Suppressor macrophage (primary cell): Measurements from ENCODE around the gene RAP1GDS1.
A peak's percentile ranks its signal among the peaks of the same experiment; 100 is the strongest.
"Not testable (repeated sequence)": the region's sequence is repeated elsewhere in the genome, so short reads cannot be mapped to it uniquely, and the experiment has no call there.

Experiments
- DNase-seq, 4 experiments: peaks; one replicate each; pipeline ENCODE4 v3.0.0-alpha.2; 2020 to 2022

The RAP1GDS1 gene

DNA sequence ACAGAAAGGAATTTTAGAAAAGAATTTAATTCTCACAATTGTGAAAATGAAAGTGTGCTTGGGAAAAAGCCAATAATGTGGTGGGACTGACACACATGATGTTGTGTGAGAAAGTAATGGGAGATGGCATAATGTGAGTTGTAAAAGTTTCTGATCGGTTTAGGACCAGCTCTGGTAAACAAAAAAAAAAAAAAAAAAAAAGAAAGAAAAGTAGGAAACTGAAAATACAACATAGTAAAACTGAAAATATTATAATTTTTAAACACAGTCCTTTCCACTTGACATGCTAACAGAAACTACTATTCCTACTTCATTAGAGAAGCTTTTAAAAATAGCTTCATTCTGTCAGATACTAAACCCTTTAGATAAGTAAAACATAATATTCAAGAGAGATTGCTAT is 28.2 kb downstream of the RAP1GDS1 start:
- no peak for DNase-seq

DNA sequence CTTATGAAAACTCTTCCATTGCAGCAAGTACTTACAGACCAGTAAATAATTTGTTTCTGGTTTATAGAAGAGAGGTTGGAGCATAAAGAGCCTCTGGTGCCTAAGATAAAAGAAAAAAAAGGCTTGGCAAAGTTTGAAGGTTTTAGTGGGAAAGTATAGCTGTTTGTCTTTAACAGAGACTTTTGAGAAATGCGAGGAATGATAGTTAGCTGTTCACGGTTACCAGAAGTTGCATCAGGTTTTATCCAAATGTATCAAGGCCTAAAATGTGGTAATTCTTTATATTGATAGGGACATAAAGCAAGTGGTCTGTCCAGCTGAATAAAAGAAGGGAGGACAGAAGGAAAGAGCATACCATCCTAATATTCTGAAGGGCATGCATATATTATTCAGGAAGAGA is 29.3 kb downstream of the RAP1GDS1 start:
- no peak for DNase-seq

DNA sequence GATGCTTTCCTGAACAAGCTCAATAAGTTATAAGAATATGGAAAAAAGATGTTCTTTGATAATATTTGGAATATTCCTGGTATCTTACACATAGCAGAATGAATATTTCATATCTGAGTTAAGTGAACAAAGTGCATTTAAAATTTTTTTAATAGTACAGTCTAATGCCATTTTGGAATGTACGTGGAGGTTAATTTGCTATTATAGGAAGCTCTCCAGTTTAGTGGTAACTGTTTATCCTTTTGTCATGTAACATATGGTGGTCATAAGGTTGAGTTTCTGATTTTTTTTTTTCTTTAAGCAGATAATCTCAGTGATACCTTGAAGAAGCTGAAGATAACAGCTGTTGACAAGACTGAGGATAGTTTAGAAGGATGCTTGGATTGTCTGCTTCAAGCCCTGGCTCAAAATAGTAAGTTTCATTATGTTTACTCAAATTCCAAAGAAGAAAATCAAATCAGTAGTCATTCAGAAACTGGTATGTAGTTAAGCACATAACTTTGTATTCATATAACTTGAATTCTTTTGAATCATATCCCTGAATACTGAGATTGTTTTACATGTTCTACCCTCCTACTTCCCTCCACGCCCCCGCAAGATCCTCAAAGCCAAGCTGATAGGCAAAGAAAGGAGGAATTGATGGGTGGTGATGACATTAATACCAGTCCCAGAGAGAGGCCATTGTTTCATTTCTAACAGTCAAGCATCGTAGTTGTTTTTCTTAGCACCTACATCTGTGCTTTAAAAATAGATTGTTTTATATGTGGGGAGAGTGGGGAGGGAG is 32.1 kb downstream of the RAP1GDS1 start:
- DNase-seq, result peak in 3 of 4 experiments; percentile 18 to 30 (median 19)

DNA sequence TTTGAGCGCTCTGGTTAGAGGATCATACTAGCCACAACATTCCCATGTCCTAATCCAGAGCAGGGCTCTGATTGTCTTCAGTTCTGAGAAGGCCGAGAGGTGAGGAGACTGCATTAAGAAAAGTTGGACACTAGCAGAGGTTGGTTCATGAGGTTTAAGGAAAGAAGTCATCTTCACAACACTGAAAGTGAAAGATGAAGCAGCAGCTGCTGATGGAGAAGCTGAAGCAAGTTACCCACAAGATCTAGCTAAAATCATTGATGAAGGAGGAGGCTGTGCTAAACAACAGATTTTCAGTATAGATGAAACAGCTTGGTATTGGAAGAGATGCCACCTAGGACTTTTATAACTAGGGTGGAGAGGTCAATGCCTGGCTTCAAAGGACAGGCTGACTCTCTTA is 36.8 kb downstream of the RAP1GDS1 start:
- no peak for DNase-seq

DNA sequence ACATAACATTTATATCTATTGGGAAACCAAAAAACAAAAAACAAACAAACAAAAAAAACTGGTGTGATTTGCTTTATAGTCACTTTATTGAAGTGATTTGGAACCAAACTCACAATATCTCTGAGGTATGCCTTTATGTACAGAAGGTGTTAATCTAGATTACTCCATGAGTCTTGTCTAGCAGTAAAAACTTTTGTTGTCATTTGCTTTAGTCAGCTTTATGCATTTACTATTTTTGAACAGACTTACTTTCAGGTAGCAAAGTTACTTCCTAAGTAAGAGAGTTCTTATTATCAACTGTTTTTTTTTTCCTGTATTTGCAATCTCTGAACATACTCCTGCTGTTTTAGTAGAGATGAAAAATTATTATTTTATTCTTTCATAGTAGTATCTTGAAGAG is 39.5 kb downstream of the RAP1GDS1 start:
- DNase-seq, result no peak

DNA sequence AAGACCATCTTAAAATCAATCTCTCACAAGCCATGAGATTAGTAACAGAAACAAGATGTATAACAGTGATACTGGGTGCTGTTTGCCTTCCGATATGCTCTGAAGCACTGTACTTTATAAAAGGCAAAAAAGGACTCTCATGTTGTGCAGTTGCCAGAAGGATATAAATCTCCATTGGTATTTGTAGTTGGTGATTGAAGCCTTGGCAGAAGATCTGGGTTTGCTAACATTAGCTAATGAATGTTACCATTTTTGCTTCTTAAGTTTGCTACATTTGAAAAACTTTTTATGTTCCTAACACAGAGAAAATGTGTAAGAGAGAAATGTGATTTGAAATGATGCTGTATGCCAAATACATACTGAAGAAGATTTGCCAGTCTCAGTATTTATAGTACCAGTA is 44.4 kb downstream of the RAP1GDS1 start:
- DNase-seq, result no peak

DNA sequence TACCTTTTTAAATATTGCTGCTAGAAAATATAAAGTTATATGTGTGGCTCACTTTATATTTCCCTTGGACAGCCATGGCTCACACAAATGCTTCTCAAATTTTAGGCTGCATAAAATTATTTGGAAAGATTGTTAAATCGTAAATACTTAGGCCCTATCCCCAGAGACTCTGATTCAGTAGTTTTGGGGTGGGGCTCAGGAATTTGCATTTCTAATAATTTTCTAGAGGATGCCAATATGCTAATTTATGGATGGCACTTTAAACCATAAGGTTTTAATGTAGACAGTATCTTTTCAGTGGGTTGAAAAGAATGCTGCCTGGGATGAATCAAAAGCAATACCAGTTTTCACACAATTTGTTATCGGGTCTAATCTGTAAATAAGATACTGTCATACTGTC is 49.7 kb downstream of the RAP1GDS1 start:
- DNase-seq, result no peak

DNA sequence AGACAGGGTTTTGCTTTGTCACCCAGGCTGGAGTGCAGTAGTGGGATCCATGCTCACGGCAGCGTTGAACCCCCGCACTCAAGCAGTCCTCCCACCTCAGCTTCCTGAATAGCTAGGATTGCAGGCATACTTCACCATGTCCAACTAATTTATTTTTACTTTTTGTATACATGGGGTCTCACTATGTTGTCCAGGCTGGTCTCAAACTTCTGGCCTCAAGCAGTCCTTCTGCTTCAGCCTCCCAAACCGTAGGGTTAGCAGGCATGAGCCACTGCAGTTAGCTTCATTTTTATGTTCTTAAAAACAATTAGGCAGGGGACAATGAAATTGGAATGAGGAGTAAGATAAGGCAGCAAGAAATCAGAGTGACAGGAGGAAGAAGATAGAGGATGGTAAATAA is 50.5 kb downstream of the RAP1GDS1 start:
- no peak for DNase-seq

DNA sequence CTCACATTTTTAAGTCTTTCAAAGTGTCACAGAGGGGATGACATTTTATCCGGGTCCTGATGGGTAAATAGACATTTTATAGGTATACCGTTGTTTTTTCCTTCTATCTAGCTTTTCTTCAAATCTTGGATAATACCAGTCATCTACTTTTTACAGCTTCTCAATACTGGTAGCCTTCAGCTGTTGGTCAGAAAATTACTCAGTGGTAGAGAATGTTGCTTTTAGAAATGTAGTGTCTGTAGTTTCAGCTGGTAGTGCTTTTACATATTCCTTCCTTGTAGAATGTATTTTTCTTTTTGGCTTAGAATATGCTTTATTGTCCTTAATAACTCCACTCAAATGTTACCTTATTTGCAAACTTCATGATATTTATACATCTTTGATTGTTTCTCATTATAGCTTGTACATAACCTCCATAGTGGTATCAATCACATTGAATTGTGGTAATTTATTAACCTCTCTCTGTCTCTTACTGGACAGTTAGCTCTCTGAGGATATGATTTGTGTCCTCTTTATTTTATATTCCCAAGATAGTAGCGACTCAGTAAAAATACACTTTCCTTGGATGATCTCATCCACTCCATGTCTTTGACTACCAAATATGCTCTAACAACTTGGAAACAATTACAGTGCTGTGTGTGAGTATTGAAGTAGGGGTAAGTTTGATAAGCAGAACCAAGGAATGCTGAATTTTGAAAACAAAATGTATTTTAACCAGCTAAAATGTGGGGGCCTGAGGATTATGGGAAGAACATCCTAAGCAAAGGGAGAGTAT is 53.8 kb downstream of the RAP1GDS1 start:
- no peak for DNase-seq

DNA sequence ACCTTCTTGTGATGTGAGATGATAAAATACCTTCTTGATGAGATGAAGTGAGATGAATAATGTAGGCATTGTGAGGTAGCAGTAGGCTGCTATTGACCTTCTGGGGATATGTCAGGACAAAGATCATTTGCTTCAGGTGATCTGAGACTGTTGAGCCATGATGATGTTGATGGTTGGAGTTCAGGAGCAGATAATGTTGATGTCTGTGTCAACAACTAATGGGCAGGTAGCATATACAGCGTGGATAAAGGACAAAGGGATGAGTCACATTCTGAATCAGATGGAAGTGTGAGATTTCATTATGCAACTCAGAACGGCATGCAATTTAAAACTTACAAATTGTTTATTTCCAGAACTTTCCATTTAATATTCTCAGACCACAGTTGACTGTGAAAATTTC is 57.3 kb downstream of the RAP1GDS1 start:
- DNase-seq, result no peak

DNA sequence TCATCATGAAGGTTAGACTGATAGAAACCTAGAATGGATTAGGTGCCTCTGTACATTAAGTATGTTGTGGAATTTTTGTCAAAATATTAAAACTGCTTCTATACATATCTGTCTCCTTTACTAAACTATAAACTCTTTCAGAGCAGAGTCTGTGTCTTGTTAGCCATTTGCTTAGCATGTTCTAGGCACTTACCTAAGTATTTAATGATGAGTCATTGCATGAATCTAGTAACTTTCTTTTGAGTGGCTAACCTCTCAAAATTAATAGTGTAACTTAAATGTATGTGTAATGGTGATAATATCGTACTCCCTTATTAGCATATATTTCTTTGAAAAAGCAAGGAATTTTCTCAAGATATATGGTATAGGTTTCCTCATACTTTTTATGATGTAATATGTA is 57.8 kb downstream of the RAP1GDS1 start:
- no peak for DNase-seq

DNA sequence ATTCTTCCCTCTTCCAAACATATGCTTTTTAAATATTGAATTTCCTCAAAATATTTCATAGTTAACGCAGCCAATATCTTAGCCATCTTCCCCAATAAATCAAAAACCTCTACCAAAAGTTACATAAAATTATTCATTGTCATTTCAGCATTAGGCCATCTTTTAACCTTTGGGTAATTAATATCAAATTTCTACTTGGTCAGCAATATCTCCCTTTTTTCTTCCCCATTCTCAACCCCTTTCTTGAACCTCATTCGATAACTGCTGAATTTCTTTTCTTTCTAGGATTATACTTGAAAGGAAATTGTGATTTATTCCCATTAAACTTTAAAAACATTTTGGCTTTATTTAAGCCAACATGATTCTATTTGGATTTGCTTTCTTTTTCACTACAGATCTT is 65.0 kb downstream of the RAP1GDS1 start:
- no peak for DNase-seq

DNA sequence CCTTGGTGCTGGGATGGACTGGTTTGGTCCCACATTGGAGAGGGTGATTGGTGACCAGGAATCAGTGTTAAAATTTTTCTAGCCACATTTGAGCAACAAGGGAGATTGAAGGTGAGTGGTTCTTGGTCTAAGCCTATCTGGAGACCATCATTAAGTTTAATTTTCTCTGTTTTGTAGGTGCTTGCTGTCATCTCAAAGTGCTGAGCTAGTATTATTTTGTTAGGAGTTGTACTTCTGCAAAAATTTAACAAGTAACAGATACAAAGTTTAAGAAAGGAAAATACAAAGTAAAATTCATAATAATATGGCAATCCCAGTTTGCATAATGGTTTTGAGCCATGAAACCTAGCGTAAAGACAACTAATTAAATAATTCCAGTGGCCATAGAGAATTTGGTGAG is 66.5 kb downstream of the RAP1GDS1 start:
- DNase-seq, result no peak

DNA sequence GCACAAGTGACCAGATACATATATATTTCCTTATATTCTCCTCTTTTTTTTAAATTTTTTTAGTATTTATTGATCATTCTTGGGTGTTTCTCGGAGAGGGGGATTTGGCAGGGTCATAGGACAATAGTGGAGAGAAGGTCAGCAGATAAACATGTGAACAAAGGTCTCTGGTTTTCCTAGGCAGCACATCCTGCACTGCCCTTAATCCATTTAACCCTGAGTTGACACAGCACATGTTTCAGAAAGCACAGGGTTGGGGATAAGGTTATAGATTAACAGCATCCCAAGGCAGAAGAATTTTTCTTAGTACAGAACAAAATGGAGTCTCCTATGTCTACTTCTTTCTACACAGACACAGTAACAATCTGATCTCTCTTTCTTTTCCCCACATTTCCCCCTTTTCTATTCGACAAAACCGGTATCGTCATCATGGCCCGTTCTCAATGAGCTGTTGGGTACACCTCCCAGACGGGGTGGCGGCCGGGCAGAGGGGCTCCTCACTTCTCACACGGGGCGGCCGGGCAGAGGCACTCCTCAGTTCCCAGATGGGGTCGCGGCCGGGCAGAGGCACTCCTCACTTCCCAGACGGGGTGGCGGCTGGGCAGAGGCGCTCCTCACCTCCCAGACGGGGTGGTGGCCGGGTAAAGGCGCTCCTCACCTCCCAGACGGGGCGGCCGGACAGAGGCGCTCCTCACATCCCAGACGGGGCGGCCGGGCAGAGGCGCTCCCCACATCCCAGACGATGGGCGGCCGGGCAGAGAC is 68.9 kb downstream of the RAP1GDS1 start:
- DNase-seq, result not testable (repeated sequence)

DNA sequence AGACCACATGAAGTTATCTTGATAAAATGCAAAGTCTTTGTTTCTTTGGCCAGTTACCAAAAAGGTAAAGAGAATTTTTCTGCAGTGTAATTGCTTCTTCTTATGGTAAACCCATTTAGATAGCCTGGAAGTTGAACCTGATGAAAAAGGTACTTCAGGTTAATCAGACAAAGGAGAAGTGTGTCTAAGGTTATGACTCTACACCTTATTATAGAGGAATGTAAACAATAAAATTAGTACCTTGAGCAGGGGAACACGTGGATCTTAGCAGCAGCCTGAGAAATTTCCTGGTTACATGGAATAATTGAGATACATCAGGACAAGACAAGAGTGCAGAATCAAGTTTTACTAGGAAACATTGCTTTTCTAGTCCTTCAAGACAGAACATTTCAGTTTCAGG is 70.8 kb downstream of the RAP1GDS1 start:
- DNase-seq, result no peak

DNA sequence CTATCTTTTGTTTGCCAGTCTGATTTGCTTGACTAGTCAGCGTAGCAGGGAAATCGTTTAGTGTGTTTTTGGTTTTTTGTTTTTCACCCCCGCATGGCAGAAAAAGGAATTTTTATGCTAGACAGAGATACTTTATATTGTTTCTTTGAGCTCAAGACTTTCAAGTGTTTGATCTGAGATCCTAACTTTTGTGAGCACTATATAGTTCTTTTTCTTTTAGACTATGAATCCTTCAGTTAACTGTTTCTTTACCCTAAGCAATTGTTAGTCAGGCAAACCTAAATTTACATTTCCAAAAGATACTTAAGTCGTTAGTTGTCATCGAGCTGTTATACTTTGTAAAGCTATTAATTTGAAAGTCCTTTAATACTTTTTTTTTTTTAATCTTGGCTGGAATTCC is 73.3 kb downstream of the RAP1GDS1 start:
- DNase-seq, result no peak

DNA sequence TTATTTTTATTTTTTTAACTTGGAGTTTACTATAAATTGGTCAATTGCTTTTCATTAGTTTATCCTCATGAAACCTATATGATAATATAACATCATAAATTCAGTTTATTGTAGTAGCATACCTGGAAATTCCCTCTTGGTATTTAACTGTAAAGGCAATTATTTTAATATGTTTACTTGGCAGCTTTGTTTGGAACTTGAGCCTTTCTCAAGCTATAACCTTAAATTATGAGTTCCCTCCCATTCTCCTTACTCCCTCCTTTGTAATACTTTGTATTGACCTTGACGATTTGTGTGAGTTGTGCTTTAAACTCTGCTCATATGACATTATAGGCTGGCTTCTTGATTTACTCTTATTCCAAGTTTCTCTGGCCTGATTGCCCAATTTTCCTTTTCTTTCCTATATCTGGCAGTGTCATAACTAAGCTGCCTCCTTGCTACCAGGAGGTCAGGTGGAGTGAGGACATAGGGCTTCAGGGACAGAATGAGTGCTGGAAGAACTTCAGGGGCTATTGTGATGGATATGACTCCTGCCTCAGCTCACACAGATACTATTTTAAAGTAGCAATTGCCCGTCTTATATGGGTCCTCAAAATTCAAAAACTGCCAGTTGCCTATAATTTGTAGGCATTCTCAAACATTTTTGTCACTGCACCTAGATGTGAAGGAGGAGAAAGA is 77.7 kb downstream of the RAP1GDS1 start:
- DNase-seq, result no peak

DNA sequence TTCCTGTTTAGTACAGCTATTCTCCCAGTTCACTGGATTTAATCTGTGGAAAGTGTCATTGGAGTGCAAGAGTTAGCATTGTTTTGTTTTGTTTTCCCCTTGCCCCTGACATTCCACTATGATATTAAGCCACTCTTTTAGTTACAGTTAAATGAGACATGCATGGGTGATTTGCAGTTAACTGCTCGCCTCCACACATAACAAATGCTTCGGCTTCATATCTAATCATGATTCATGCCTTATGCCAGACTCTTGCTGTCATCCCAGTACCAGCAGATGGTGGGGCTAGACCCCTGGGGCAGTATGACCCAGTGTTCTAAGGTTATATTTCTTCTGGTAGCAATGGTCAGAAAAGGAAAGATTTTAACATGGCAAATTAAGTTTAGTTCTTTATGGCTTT is 80.1 kb downstream of the RAP1GDS1 start:
- DNase-seq, result no peak

DNA sequence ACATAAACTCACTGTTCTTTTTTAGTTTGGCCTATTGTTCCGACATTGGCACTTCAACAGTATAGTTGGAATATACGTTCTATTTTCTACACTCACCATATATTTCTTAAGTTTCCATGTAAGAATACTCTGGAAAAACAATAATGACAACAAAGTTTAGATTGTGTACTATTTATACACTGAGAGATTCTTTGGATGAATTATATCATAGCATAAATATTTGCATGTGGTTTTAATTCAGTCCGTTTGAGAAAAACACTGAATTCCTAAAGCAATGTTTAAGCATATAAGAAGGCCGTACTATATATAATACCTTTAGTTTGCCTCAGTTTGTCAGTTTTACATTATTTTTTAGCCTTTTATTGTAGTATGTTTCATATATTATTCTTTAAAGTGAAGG is 82.4 kb downstream of the RAP1GDS1 start:
- no peak for DNase-seq

DNA sequence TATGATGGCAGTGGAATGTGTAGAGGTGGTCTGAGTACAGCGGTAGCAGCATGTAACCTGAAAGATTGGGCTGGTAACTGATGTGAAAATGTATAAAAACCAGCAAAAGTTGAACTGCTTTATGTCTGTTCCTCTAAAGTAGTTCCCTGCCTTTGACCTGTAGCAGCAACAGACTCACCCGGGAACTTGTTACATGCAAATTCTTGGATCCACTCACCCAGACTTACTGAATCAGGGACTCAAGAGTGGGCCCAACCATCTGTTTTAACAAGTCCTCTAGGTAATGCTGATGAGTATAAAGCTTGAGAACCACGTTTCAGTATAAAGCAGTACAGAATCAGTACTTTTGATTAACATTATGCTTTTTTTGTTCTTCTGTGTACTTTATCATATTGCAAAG is 84.7 kb downstream of the RAP1GDS1 start:
- DNase-seq, result no peak

DNA sequence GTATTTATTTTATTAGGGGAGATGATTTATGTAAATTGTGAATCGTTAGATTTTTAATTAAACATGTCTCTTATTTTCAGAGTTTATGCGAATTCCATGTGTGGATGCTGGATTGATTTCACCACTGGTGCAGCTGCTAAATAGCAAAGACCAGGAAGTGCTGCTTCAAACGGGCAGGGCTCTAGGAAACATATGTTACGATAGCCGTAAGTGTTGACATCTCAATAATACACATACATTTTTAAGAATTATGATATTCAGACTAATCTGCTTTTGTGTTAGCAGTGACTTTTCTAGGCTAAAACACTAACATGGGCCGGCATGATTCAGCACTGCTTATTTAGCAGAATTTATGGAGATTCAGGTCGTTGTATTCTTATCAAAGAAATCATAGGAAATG is 91.2 kb downstream of the RAP1GDS1 start:
- DNase-seq, result peak; percentile 6 to 51 (median 40)

DNA sequence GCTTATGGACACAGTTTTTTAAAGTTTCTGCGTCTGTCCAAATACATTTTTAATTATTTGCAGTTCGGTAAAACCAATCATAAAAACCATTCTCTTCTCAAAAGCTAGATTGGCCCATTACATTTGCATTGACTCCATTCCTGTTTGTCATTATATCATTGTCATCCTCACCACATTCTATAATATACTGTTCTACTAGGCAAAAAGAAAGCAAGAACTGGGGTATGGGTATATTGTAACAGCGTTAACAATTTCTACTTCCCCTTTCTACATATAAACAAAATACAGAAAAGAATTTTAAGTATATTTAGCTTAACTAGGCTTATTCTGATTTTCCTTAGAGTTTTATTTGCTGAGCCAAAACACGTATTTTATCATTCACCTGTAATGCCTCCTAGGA is 91.8 kb downstream of the RAP1GDS1 start:
- peak in 3 of 4 experiments; percentile 1 to 49 (median 32) for DNase-seq
